ENCODE measurements around the gene TMEM98.
"Not testable (repeated sequence)": the region's sequence is repeated elsewhere in the genome, so short reads cannot be mapped to it uniquely, and the experiment has no call there.

The TMEM98 gene, protein sequence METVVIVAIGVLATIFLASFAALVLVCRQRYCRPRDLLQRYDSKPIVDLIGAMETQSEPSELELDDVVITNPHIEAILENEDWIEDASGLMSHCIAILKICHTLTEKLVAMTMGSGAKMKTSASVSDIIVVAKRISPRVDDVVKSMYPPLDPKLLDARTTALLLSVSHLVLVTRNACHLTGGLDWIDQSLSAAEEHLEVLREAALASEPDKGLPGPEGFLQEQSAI

DNA sequence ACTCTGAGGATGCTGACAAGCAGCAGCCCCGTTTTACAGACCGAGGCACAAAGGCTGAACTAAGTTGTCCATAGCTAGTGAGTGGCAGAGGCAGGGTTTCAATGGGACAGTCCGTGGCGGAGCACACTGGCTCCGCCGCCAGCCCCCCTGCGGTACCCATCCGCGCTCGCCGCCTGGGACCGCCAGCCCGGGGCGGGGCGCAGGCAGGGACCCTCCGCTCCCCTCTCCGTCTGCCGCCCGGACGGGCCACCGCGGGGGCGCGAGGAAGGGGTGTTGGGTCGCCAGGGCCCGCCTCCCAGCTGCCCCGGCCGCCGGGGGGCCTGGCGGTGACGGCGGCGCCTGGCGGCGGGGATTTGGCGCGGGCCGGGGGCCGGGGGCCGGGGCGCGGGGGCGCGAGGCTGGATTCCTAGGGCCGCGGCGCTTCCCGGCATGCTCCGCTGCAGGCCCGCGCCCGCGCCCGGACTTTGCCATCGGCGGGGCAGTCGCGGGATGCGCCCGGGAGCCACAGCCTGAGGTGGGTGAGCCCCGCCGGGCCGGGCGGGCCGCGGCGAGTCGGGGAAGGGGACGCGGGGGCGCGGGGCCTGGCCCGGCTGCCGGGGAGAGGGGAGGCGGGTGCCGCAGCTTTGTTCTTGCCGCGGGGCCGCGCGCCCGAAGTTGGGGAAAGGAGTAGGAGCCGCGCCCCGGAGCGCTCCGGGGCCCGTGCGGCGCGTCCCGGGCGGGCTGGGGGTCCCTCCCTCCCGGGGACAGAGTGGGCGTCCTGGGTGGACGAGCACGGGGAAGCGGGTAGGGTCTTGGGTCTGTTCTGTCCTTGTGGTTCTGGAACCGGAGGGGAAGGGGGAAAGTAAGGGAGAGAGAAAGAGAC is at the start of gene TMEM98:
TMEM98 (plus strand) TSS at position 430 of the 862 bp plus-strand sequence. CDS start 3,376 bp downstream, outside the sequence.
- DNase-seq: no peak

DNA sequence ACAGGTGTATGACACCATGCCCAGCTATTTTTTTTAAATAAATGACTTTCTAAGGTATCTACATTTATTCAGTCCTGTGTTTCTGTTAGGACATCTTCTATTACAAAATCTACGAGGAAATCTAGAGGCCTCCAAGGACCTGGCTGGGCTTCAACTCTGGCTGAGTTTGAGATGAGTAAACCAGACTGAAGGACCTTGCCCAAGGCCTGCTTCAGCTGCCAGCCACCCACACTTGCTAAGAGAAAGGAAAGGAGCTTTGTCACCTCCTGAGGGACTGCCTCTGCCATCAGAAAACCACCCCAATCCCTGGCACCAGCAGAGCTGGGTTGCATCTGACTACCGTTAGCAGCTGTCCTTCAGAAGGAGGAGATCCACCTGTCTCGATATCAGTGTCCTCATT is 49.7 kb upstream of the TMEM98 start:
- DNase-seq: no peak

DNA sequence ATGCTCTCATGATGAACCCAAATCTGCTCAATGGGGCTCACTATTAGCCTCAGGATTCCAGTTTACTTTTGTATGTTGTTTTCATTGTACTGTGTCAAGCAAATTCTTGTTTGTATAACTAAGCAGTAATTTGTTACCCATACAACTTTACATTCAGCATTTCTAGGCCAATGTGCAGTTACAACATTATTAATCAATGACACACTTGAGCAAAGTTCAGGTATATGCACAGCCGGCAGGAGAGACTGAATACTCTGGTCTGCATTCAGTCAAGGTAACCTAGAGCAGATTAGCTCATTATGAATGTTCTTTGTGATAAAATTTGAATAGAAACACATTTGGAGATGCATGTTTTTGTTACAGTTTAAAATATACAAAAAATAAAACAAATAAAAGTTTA is 48.8 kb upstream of the TMEM98 start:
- DNase-seq: no peak

DNA sequence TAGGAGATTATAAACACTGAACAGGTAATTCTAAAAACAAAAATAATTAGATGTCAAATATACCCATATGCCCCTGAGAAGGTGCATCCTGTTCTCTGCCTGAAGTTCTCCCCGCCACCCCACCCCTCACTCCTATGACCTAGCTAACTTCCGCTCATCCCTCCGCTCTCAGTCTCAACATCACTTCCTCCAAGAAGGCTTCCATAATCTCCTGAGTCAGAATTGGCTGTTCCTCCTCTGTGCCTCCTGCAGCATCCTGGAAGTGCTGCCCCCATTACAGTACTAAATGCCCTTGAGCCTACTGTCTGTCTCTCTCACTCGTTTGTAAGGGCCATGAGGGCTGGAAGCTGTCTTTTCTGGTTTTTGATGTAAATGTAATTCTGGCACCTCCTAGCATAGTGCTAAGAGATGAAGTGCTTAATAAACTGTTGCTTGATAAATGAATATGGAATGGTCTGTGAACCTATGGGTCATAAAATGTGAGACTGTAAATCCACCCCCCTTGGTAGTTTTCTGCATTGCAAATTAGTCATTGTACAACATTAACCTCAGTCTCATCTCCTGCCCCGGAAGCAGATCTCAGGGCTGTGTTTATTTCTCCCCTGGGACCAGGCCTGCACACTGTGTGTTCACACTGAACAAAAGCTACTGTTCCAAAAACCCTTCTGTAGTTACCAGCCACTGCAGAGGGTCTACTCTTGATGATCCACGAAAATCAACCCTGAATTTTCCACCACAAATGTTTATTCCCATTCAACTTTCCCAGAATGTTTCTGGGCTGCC is 47.1 kb upstream of the TMEM98 start:
- no peak for DNase-seq

DNA sequence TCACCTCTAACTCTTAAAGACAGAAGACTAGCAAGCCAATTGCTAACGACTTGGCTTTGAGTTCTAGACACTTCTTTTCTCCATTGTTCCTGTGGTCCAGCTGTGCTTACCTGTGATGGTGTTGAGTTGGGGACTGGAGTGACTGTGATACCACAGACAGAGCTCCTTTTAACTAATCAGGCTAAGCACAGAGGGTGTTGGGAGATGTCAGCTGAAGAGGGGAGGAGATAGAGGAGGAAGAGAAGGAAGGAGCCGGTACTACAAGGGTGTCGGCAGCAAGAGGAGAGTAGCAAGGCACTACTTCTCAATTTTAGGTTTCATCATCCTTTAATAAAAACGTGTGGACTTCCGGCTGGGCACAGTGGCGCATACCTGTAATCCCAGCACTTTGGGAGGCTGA is 45.9 kb upstream of the TMEM98 start:
- no peak for DNase-seq

DNA sequence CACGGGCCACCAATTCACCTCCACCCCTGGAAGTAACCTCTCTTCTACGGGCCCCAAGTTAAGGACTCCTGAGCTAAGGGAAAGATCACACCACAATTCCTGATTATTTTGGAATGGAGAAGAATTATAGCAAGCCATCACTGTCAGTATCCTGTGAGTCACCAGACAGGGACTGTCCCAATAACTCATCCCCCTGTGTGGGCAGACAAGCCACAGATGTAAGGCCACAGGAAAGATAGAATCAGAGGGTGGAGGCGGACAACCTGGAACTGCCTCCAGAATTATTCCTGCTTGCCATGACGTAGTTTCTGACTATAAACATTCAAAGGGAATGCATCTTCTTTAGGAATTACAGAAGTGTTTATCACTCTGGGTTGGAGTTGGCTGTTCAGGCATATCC is 45.2 kb upstream of the TMEM98 start:
- no peak for DNase-seq

DNA sequence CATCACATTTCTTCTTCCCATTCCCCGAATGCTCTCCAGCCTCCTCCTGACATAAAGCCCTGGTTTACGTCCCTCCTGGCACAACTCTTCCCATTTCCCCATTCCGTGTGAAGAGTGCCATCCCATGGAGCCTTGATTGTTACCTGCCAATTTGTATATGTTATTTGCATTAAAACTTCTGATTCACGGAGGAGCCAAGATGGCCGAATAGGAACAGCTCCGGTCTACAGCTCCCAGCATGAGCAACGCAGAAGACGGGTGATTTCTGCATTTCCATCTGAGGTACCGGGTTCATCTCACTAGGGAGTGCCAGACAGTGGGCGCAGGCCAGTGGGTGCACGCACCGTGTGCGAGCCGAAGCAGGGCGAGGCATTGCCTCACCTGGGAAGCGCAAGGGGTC is 41.0 kb upstream of the TMEM98 start:
- not testable (repeated sequence) for DNase-seq

DNA sequence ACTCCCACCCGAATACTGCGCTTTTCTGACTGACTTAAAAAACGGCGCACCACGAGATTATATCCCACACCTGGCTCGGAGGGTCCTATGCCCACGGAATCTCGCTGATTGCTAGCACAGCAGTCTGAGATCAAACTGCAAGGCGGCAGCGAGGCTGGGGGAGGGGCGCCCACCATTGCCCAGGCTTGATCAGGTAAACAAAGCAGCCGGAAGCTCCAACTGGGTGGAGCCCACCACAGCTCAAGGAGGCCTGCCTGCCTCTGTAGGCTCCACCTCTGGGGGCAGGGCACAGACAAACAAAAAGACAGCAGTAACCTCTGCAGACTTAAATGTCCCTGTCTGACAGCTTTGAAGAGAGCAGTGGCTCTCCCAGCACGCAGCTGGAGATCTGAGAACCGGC is 40.5 kb upstream of the TMEM98 start:
- DNase-seq: not testable (repeated sequence)

DNA sequence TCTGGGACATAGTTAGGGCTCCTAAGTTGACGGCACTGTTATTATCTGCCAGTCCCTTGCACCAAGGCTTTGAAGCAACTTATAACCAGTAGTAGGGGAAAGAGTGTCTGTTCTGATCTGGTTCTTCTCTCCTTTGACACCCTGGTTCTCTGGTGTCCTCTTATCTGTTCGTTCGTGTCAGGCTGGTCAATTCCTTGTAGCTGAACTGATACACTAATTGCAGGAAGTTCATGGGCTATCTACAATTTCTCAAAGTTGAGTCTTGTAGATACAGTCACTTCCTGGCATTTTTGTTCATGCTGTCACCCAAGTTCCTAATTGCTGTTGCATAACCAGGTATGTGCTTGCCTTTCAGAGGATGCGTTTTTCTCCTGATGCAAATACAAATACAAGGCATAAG is 33.7 kb upstream of the TMEM98 start:
- DNase-seq: no peak

DNA sequence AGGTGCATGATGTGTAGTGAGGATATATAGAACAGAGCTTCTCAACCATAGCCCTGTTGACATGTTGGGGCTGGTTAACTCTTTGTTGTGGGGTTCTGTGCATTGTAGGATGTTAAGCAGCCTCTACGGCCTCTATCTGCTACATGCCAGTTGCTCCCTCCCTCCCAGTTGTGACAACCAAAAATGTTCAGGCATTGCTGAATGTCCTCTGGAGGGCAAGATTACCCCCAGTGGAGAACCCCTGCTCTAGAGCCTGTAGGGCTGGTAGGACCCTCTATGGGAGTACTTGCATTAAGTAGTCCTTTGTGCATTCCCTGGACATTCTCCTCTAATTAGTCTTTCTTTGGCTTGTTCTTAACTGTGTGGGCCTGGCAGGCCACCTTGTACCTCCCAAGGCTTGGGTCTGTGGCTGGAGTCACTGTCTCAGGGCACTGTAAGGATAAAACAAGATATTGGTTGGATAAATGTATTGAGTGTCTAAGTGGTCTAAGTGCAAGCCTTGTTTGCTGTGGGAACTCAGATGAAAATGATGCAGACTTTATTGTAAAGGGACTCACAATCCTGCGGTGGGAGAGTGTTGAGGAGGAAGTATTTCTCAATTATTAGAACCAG is 31.2 kb upstream of the TMEM98 start:
- DNase-seq: no peak

DNA sequence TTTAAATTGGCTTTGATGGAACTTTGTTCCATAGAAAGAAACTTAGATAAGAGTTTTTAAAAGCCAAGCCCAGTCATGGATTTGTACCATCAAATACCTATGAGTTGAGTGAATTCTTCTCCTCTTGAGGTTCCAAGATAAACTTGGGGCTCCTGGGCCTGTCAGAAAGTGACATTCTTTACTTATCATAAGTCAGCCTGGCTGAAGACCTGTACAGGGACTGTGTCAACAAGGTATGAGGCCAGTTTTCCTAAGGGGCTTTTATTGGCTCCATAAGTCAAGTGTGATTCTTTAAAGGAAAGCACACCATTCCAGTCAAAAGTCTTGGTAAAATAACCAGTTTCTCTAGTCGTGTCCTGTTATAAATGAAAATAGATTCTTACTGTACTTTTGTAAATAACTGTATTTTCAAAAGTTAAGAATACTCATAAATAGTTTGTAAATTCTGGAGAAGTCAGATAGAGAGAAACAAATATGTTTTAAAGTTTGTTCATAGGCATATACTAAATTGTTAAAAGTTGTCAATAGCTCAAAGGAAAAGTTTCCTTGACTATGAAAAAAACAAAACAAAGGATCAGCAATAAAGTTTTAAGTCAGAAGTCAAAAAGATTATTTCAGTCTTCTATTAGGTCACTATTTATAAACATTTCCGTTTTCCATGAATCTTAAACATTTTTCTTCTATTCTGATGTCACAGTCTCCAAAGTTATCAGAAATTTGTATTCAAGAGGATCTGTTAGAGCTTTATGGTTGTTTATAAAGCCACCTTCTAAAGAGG is 28.5 kb upstream of the TMEM98 start:
- DNase-seq: no peak

DNA sequence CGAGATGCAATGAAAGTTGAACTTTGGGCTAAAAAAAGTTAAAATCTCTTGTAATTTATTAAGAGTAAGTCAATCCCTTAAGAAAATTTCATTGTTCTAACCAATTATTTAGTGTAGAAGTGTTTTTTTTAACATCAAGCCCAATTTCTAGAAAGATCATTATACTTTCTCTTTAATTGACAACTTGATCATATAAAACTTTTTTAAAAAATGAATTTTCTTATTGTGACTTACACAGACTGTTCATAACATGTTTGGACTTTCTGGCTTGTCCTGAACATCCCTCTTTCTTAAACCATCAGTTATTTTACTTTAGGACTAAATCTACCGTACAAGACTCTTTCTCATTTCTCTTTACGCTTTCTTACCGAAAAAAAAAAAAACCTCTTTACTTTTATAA is 26.2 kb upstream of the TMEM98 start:
- no peak for DNase-seq

DNA sequence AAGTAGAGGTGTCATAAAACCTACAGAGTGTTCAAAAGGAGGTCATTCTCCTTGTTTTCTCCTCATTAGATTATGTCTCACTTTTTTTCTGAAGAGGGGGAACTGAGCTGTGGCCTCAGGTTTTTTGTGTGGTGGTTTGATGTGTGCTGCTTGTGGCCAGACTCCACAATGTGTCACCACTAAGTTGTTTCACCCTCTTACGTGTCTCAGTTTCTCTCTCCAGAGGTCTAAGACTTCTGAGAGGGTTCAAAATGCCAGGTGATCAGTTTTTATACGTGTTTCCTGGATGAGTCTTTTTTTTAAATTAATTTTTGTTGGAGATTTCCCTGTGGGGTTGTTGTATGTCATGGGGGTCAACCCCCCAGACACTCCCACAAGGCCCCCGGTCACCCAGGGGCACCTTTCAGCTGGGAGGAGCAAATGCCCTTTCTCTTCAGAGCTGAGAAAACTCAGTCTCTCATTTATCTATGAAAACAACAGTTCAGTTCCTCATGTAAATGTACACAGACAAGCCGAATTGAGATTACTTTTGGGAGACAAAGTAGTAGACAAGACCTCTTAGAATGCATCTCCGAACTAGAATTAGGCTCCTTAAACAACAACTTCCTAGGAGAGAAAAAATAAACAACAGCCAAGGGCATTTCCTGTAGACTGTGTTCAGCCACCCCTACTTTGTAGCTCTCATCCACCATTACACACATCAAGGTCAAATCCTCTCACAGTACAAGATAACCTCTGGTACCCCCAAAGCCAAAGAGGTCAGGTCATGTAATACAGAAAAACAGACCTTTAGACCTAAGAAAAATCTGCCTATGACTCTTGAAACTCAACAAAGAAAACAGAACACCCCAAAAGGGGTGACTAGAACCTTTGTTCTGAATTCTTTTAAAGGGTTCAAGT is 23.9 kb upstream of the TMEM98 start:
- DNase-seq: no peak

DNA sequence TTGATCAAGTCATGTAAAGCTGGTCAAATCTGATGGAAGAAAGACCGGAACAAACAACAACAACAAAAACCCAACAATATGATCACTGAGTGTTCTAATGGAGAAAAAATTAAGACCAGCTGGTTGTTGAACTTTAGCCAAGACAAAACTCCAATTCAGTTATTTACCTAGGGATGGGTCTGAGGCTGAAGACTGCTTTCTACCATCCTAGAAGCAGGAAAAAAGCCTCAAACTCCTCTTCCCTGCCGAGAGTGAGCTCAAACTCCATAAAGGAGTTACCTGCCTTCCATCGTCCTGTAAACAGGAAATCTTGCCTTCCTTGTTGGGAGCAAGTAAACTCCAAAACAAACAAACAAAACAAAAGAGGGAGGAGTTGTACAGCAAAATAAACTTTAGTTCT is 23.1 kb upstream of the TMEM98 start:
- DNase-seq: no peak

DNA sequence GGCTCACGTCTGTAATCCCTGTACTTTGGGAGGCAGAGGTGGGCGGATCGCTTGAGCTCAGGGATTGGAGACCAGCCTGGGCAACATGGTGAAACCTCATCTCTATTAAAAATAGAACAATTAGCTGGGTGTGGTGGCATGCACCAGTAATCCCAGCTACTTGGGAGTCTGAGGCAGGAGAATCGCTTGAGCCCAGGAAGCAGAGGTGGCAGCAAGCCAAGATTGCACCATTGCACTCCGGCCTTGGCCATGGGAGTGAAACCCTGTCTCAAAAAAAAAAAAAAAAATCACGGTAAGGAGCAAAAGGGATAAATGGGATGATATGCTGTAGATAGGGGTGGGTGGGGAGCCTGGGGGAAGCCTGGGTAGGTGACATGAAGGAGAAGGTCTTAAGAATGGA is 20.4 kb upstream of the TMEM98 start:
- DNase-seq: no peak

DNA sequence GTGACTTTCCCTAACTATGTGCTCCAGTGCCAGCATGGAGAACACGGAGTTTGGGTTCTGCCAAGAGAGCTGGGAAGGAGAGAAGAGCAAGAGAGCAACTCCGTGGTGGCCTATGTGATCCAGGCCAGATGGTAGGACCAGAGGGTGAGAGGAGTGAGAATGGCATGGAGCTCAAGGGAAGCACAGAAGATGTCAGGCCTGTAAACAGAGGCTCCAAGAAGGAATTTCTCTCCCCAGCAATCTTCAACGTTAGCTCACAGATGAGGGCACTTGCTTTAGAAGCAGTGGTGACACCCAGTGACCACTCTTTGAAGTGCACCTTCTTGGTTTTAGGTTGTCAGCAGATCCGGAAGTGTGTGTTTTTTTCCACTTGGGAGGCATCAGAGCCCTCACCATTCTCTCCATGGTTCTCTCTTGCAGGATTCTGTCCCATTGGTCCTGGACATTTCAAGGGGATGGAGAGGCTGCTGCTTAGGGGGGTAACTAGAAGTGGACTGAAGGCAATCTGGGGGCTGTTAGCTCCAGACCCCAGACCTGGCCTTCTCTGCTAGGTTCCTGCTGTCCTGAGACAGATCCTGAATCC is 18.1 kb upstream of the TMEM98 start:
- no peak for DNase-seq

DNA sequence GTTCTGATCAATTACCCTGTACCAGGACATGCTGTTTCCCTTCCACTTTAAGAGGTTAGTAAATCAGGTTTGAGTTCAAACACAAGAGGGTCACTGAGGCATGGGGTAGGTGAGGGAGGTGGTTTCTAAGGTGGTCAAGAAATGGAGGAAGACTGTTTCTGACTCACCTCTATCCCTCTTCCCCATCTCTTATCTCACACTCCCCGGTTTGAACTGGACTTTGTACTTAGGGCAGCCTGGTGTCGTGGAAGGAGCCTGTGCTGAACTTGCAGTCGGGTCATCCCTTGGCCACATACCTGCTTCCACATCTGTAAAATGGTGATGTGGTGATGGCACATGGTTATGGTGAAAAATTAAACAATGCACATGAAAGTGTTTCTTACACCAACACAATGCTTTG is 17.2 kb upstream of the TMEM98 start:
- DNase-seq: no peak

DNA sequence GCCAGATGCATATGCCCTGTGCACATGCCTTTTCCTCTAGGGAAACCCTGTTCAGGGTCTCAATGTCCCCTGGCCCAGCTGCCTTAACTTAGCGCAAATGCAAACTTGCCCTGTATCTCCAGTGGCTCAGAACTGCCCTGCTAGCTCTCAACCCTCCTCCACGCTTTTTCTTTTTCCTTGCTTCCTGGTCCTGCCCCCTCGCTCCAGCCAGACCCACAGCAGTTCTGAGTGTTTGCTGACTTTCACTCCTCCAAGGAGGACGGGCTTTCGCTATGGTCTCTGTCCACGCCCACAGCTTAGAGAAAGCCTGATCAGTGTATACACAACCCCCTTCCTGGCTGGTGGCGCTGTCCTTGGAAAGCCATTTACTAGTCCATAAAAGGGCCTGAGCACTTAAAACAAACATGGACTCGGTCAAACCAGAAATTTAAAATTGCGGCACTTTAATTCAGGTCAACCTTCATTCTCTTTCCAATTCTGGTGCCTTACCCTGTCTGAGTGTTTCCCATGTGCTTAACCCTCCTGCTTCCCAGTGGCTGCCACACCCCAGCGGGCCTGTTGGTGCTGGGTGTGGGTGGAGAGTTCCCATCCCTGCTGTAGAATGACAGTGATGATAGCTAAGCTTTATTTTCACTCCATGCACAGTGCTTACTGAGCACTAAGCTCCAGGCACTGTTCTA is 15.6 kb upstream of the TMEM98 start:
- DNase-seq: no peak

DNA sequence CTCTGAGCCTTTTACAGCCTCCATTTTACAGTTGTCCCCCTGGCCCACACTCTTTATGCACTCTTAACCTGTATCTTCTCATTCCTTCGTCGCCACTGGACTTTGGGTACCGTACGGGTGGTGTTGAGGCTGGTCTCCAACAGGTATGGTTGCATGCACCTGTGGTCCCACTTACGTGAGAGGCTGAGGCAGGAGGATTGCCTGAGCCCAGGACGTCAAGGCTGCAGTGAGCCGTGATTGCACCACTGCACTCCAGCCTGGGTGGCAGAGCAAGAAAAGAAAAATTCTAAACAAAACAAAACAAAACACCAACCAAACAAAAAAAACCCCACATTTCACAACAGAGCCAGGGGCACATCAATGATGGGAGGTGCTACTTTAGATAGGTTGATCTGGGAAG is 14.4 kb upstream of the TMEM98 start:
- no peak for DNase-seq

DNA sequence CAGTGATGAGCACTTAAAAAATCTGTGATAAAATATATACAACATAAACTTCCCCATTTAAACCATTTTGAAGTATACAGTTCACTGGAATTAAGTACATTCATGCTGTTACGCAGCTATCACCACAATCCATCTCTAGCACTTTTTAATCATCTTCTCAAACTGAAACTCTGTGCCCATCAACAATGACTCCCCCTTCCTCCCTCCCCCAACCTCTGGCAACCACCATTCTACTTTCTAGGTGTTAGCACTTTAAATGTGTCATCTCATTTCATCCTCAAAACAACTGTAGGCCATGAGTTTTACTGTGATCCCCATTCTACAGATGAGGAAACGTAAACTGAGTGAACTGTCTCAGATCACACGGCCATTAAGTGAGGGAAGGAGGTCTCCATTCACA is 13.8 kb upstream of the TMEM98 start:
- DNase-seq: no peak

Measured in NCI-H187 treated with DMSO at 0.1 percent for 48 hours (cell line).